HL-60 (cell line): ENCODE results near the gene FN3K.

Experiments
- DNase-seq, 2 experiments: peaks; one replicate each; pipeline ENCODE4 v3.0.0-alpha.2; 2010 to 2020; ENCODE audit warnings: low read depth in 1 of 2, low spot score in 1 of 2
- H3K27ac ChIP-seq: fragments of 250-450 bp; sonication (Bioruptor Pico); replicated peaks from 2 replicates; pipeline ENCODE4 v1.5.1; 2020; ENCODE audit warnings: mild to moderate bottlenecking, moderate library complexity
- H3K27me3 ChIP-seq: fragments of 250-450 bp; sonication (Bioruptor Pico); 2 replicates; pipeline ENCODE4 v1.5.1; 2021; ENCODE audit warnings: mild to moderate bottlenecking, moderate library complexity; ENCODE audit not compliant: insufficient read depth, poor library complexity, severe bottlenecking
- H3K4me3 ChIP-seq: replicated peaks from 2 replicates; pipeline ENCODE4 v1.5.1; 2011; ENCODE audit warnings: mild to moderate bottlenecking, control low read depth, low read length; ENCODE audit not compliant: insufficient read depth
- GABPA ChIP-seq: IDR thresholded peaks from 2 replicates; pipeline ENCODE4 v1.6.1; 2012; ENCODE audit warnings: low read depth
- POLR2AphosphoS5 ChIP-seq: IDR thresholded peaks from 2 replicates; pipeline ENCODE4 v1.6.1; 2012; ENCODE audit warnings: low read depth
- SPI1 ChIP-seq: IDR thresholded peaks from 2 replicates; pipeline ENCODE4 v1.6.1; 2012; ENCODE audit warnings: low read depth, mild to moderate bottlenecking, borderline replicate concordance
- TF ChIP-seq, protein P1 (sequence below): IDR thresholded peaks from 2 replicates; pipeline ENCODE4 v1.6.1; 2012; ENCODE audit warnings: low read depth; ENCODE audit not compliant: insufficient replicate concordance
- TF ChIP-seq, protein P2 (sequence below): IDR thresholded peaks from one replicate; pipeline ENCODE4 v1.5.1; 2011; ENCODE audit warnings: low read length, control low read depth, inconsistent platforms; ENCODE audit not compliant: insufficient read depth

FN3K gene

DNA sequence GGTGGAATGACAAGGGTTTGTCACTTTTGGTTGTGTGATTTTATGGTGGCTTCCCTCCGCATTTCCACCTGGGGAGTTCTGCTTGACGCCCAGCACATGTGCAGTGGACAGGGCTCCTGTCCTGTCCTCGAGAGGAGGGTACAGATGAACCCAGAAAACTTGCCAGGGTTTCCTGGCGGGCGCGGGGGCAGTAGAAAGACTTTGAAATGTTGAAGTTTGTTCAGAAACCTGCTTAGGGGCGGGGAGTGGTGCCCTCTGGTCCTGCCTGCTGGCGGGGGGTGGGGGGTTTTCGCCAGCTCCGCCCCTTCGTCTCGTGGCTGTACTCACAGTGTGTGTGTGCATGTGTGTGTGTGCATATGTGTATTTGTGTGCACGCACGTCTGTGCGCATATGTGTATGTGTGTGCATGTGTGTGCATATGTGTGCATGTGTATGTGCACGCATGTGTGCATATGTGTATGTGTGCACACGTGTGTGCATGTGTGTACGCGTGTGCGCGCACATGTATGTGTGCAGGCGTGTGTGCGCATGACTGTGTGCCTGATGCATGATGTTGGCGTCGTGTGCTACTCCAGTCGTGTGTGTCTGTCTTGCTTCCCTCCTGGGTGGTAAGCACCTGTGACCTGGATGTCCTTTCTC is 12.1 kb upstream of the FN3K start:
- no peak overlapping the region for H3K4me3 ChIP-seq

DNA sequence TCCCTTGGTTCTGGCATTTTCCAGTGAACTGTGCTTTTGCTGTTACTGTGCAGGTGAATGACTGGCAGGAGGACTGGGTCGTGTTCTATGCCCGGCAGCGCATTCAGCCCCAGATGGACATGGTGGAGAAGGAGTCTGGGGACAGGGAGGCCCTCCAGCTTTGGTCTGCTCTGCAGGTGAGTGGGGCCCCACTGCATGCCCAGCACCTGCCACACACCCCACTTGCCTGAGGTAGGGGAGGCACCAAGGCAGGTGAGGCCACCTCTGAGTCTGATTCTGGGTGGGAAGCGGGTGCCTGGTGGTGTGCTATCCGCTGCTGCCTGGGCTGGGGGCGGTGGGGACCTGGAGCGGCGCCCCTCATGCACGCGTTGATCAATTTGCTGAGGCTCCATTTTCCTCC is 9.0 kb upstream of the FN3K start:
- TF ChIP-seq, protein P1, sequence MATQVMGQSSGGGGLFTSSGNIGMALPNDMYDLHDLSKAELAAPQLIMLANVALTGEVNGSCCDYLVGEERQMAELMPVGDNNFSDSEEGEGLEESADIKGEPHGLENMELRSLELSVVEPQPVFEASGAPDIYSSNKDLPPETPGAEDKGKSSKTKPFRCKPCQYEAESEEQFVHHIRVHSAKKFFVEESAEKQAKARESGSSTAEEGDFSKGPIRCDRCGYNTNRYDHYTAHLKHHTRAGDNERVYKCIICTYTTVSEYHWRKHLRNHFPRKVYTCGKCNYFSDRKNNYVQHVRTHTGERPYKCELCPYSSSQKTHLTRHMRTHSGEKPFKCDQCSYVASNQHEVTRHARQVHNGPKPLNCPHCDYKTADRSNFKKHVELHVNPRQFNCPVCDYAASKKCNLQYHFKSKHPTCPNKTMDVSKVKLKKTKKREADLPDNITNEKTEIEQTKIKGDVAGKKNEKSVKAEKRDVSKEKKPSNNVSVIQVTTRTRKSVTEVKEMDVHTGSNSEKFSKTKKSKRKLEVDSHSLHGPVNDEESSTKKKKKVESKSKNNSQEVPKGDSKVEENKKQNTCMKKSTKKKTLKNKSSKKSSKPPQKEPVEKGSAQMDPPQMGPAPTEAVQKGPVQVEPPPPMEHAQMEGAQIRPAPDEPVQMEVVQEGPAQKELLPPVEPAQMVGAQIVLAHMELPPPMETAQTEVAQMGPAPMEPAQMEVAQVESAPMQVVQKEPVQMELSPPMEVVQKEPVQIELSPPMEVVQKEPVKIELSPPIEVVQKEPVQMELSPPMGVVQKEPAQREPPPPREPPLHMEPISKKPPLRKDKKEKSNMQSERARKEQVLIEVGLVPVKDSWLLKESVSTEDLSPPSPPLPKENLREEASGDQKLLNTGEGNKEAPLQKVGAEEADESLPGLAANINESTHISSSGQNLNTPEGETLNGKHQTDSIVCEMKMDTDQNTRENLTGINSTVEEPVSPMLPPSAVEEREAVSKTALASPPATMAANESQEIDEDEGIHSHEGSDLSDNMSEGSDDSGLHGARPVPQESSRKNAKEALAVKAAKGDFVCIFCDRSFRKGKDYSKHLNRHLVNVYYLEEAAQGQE, result no peak
- TF ChIP-seq POLR2AphosphoS5 (no peak), GABPA (no peak), SPI1 (no peak)
- TF ChIP-seq, protein P2, sequence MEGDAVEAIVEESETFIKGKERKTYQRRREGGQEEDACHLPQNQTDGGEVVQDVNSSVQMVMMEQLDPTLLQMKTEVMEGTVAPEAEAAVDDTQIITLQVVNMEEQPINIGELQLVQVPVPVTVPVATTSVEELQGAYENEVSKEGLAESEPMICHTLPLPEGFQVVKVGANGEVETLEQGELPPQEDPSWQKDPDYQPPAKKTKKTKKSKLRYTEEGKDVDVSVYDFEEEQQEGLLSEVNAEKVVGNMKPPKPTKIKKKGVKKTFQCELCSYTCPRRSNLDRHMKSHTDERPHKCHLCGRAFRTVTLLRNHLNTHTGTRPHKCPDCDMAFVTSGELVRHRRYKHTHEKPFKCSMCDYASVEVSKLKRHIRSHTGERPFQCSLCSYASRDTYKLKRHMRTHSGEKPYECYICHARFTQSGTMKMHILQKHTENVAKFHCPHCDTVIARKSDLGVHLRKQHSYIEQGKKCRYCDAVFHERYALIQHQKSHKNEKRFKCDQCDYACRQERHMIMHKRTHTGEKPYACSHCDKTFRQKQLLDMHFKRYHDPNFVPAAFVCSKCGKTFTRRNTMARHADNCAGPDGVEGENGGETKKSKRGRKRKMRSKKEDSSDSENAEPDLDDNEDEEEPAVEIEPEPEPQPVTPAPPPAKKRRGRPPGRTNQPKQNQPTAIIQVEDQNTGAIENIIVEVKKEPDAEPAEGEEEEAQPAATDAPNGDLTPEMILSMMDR, result no peak
- no peak overlapping the region for H3K27ac ChIP-seq
- H3K27me3 ChIP-seq, result no peaks in the 10 kb centered on the region
- no peak overlapping the region for H3K4me3 ChIP-seq
- DNase-seq, result no peak

More for the DNA sequence above, 12.1 kb upstream of the FN3K start:
- Histone ChIP-seq H3K27me3 (no peaks in the 10 kb centered on the region), H3K27ac (no peak overlapping the region)
- DNase-seq, result no peak
- TF ChIP-seq POLR2AphosphoS5, result no peak
- TF ChIP-seq SPI1, result no peak
- TF ChIP-seq, protein P2, result no peak
- TF ChIP-seq, protein P1, result no peak
- no peak for TF ChIP-seq GABPA

DNA sequence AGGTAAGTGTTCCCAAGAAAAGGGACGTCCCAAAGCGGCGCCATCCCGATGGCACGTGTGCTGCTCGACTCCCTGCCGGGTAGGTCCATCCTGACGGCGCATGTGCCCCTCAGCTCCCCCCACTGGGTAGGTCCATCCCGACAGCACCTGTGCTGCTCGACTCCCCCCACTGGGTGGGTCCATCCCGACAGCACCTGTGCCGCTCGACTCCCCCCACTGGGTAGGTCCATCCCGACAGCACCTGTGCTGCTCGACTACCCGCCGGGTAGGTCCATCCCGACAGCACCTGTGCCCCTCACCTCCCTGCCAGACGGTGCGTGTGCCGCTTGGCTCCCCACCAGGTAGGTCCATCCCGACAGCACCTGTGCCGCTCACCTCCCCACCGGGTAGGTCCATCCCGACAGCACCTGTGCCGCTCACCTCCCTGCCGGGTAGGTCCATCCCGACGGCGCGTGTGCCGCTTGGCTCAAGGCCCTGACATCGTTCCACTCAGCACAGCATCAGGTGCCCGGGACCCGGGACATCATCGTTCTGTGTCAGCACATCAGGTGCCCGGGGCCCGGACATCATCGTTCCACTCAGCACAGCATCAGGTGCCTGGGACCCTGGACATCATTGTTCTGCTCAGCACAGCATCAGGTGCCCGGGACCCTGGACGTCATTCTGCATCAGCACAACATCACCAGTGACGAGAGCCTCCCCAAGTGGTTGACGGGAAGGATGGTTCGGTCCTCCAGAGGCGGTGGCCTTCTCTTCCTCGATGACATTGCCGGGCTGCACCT is 5.7 kb upstream of the FN3K start:
- Histone ChIP-seq H3K27me3 (no peaks in the 10 kb centered on the region), H3K27ac (no peak overlapping the region), H3K4me3 (no peak overlapping the region)
- no peak for DNase-seq
- no peak for TF ChIP-seq POLR2AphosphoS5
- TF ChIP-seq GABPA, result no peak
- TF ChIP-seq, protein P2, result no peak
- TF ChIP-seq SPI1, result no peak
- TF ChIP-seq, protein P1, result no peak
